Measurements from ENCODE around the gene PDZD8.

PDZD8 gene

DNA sequence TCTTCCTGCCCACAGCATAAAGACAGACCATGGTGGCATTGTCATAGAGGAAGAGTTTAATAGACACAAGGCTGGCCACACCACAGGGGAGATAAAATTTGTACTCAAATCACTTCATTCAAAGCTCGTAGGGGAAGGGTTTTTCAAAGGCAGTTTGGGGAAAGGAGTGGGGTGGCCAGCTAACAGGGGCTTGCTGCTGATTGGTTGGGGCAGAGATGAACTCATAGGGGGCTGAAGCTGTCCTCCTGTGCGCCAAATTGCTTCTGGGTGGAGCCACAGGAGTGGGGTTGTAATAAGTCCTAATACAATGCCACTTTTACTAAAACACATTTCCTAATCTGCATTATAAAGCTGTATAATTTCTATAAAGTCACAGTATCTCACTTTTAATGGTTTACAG, 22.5 kb downstream of the PDZD8 start:
- no peaks in the 10 kb centered on the region for H3K27me3 ChIP-seq
- no peak for DNase-seq
- no peaks in the 10 kb centered on the region for H3K4me1 ChIP-seq
- H3K27ac ChIP-seq: no peak overlapping the region
- H3K9me3 ChIP-seq: no peaks in the 10 kb centered on the region
- no peaks in the 10 kb centered on the region for H3K36me3 ChIP-seq
- H3K4me3 ChIP-seq: no peak overlapping the region
- no peak for TF ChIP-seq CTCF (IDR thresholded peaks at IDR 0.05)
- intact Hi-C loops (cut with DNase I; ENCODE audit: low total_unique reads): no loop called here

- Histone ChIP-seq H3K27me3 (no peaks in the 10 kb centered on the region), H3K4me1 (no peaks in the 10 kb centered on the region), H3K9me3 (no peaks in the 10 kb centered on the region), H3K4me3 (no peak overlapping the region), H3K27ac (no peak overlapping the region), H3K36me3 (no peaks in the 10 kb centered on the region)
- DNase-seq: no peak
- TF ChIP-seq CTCF (IDR thresholded peaks at IDR 0.05): no peak
- intact Hi-C loops (cut with DNase I; ENCODE audit: low total_unique reads): no loop called here
Observed at GRCh38 chr10:117351996-117352395, 23.2 kb downstream of the PDZD8 start.

- Histone ChIP-seq H3K36me3 (no peaks in the 10 kb centered on the region), H3K4me1 (no peaks in the 10 kb centered on the region), H3K27ac (no peak overlapping the region), H3K4me3 (no peak overlapping the region), H3K9me3 (no peaks in the 10 kb centered on the region), H3K27me3 (no peaks in the 10 kb centered on the region)
- intact Hi-C loops (cut with DNase I; ENCODE audit: low total_unique reads): no loop called here
- no peak for TF ChIP-seq CTCF (IDR thresholded peaks at IDR 0.05)
- no peak for DNase-seq
Observed at GRCh38 chr10:117351558-117351957, 23.7 kb downstream of the PDZD8 start.

GRCh38 chr10:117350909-117351308, 24.3 kb downstream of the PDZD8 start:
- H3K27me3 ChIP-seq: no peaks in the 10 kb centered on the region
- intact Hi-C loops (cut with DNase I; ENCODE audit: low total_unique reads): no loop called here
- H3K27ac ChIP-seq: no peak overlapping the region
- H3K4me3 ChIP-seq: no peak overlapping the region
- TF ChIP-seq CTCF (IDR thresholded peaks at IDR 0.05): no peak
- no peaks in the 10 kb centered on the region for H3K36me3 ChIP-seq
- H3K4me1 ChIP-seq: no peaks in the 10 kb centered on the region
- H3K9me3 ChIP-seq: no peaks in the 10 kb centered on the region
- no peak for DNase-seq

- Histone ChIP-seq H3K27me3 (no peaks in the 10 kb centered on the region), H3K4me1 (no peaks in the 10 kb centered on the region), H3K4me3 (no peak overlapping the region), H3K9me3 (no peaks in the 10 kb centered on the region), H3K27ac (no peak overlapping the region), H3K36me3 (no peaks in the 10 kb centered on the region)
- no peak for DNase-seq
- intact Hi-C loops (cut with DNase I; ENCODE audit: low total_unique reads): no loop called here
- no peak for TF ChIP-seq CTCF (IDR thresholded peaks at IDR 0.05)
Observed at GRCh38 chr10:117348236-117348635, 27.0 kb downstream of the PDZD8 start.

DNA sequence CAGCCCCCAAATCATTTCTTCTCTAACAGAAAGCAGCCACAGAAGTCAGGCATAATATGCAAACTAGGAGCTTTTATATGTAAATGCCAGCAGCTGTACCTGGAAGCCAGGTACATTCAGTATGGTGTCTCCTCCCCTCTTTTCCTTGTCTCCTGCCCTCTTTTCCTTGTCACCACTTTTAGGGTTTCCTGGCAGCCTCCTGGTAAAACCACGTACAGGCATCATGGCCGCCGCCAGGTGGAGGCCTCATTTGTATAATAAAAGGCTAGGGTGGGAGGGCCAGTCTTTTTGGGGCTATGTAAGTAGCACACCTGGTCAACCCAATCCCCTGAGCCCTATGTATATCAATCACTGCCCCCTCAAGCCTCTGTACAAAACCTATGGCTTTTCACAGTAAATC, 28.7 kb downstream of the PDZD8 start:
- Histone ChIP-seq H3K4me1 (peaks cover 0 to 9% (median 0%) of the 10 kb centered on the region in 4 donors), H3K27ac (no peak overlapping the region), H3K4me3 (no peak overlapping the region), H3K36me3 (no peaks in the 10 kb centered on the region), H3K9me3 (no peaks in the 10 kb centered on the region), H3K27me3 (no peaks in the 10 kb centered on the region)
- no peak for TF ChIP-seq CTCF (IDR thresholded peaks at IDR 0.05)
- intact Hi-C loops (cut with DNase I; ENCODE audit: low total_unique reads): no loop called here
- no peak for DNase-seq
